ENCODE data around the gene AGBL3.
"Not testable (repeated sequence)": the region's sequence is repeated elsewhere in the genome, so short reads cannot be mapped to it uniquely, and the experiment has no call there.

The AGBL3 gene

GRCh38 chr7:135171581-135172291 is 185.4 kb downstream of the AGBL3 start:
- not testable (repeated sequence) for H3K9ac ChIP-seq (ENCODE audit: low read depth, low read length); H3K27ac ChIP-seq (ENCODE audit: low read length)

GRCh38 chr7:135173916-135174315 is 187.6 kb downstream of the AGBL3 start:
- H3K9me3 ChIP-seq (ENCODE audit: insufficient read depth, low read depth, low read length); H3K27me3 ChIP-seq (ENCODE audit: insufficient read depth, low read length); H3K27ac ChIP-seq (ENCODE audit: low read length); H3K4me3 ChIP-seq (ENCODE audit: low read length); H3K36me3 ChIP-seq (ENCODE audit: insufficient read depth, low read depth, low read length); H3K9ac ChIP-seq (ENCODE audit: low read depth, low read length): not testable (repeated sequence)
- peaks cover 21% of the 10 kb centered on the region for H3K4me1 ChIP-seq (ENCODE audit: insufficient read depth, low read length)

More at GRCh38 chr7:135171581-135172291, 185.4 kb downstream of the AGBL3 start:
- H3K4me1 ChIP-seq (ENCODE audit: insufficient read depth, low read length); H3K27me3 ChIP-seq (ENCODE audit: insufficient read depth, low read length); H3K4me3 ChIP-seq (ENCODE audit: low read length); H3K9me3 ChIP-seq (ENCODE audit: insufficient read depth, low read depth, low read length): not testable (repeated sequence)
- H3K36me3 ChIP-seq (ENCODE audit: insufficient read depth, low read depth, low read length): peaks cover 21% of the 10 kb centered on the region

- Histone ChIP-seq H3K9ac (ENCODE audit: low read depth, low read length) (no peak overlapping the region), H3K4me1 (ENCODE audit: insufficient read depth, low read length) (peaks cover 14% of the 10 kb centered on the region), H3K27me3 (ENCODE audit: insufficient read depth, low read length) (no peaks in the 10 kb centered on the region), H3K36me3 (ENCODE audit: insufficient read depth, low read depth, low read length) (no peaks in the 10 kb centered on the region), H3K27ac (ENCODE audit: low read length) (no peak overlapping the region), H3K4me3 (ENCODE audit: low read length) (no peak overlapping the region), H3K9me3 (ENCODE audit: insufficient read depth, low read depth, low read length) (peaks cover 6% of the 10 kb centered on the region)
These were observed 188.6 kb downstream of the AGBL3 start for GRCh38 chr7:135174941-135175340.

- Histone ChIP-seq H3K9me3 (ENCODE audit: insufficient read depth, low read depth, low read length) (peaks cover 15% of the 10 kb centered on the region), H3K4me1 (ENCODE audit: insufficient read depth, low read length) (peaks cover 14% of the 10 kb centered on the region), H3K27ac (ENCODE audit: low read length) (no peak overlapping the region), H3K36me3 (ENCODE audit: insufficient read depth, low read depth, low read length) (0 out of 2 replicates have a peak, but pooled peaks cover 2% of the 10 kb centered on the region), H3K27me3 (ENCODE audit: insufficient read depth, low read length) (no peaks in the 10 kb centered on the region), H3K9ac (ENCODE audit: low read depth, low read length) (no peak overlapping the region), H3K4me3 (ENCODE audit: low read length) (no peak overlapping the region)
These were observed 189.6 kb downstream of the AGBL3 start for GRCh38 chr7:135175931-135176330.

GRCh38 chr7:135177028-135177696 is 190.9 kb downstream of the AGBL3 start:
- peaks cover 28% of the 10 kb centered on the region for H3K9me3 ChIP-seq (ENCODE audit: insufficient read depth, low read depth, low read length)
- H3K4me3 ChIP-seq (ENCODE audit: low read length): no peak overlapping the region
- H3K4me1 ChIP-seq (ENCODE audit: insufficient read depth, low read length): peaks cover 12% of the 10 kb centered on the region
- H3K36me3 ChIP-seq (ENCODE audit: insufficient read depth, low read depth, low read length): 0 out of 2 replicates have a peak, but pooled peaks cover 5% of the 10 kb centered on the region
- H3K9ac ChIP-seq (ENCODE audit: low read depth, low read length): no peak overlapping the region
- no peaks in the 10 kb centered on the region for H3K27me3 ChIP-seq (ENCODE audit: insufficient read depth, low read length)
- peak overlapping the region; percentile 13 for H3K27ac ChIP-seq (ENCODE audit: low read length)

- H3K36me3 ChIP-seq (ENCODE audit: insufficient read depth, low read depth, low read length): peaks cover 10% of the 10 kb centered on the region; the same call in 1 of the 2 replicates
- H3K9ac ChIP-seq (ENCODE audit: low read depth, low read length): no peak overlapping the region
- no peaks in the 10 kb centered on the region for H3K27me3 ChIP-seq (ENCODE audit: insufficient read depth, low read length)
- H3K27ac ChIP-seq (ENCODE audit: low read length): peak overlapping the region; percentile 13
- H3K9me3 ChIP-seq (ENCODE audit: insufficient read depth, low read depth, low read length): peaks cover 39% of the 10 kb centered on the region
- H3K4me3 ChIP-seq (ENCODE audit: low read length): no peak overlapping the region
- H3K4me1 ChIP-seq (ENCODE audit: insufficient read depth, low read length): peaks cover 12% of the 10 kb centered on the region
These were observed 192.1 kb downstream of the AGBL3 start for GRCh38 chr7:135178364-135178763.

- H3K36me3 ChIP-seq (ENCODE audit: insufficient read depth, low read depth, low read length): peaks cover 13% of the 10 kb centered on the region; the same call in 1 of the 2 replicates
- no peak overlapping the region for H3K4me3 ChIP-seq (ENCODE audit: low read length)
- no peak overlapping the region for H3K9ac ChIP-seq (ENCODE audit: low read depth, low read length)
- no peaks in the 10 kb centered on the region for H3K27me3 ChIP-seq (ENCODE audit: insufficient read depth, low read length)
- peaks cover 42% of the 10 kb centered on the region for H3K9me3 ChIP-seq (ENCODE audit: insufficient read depth, low read depth, low read length)
- H3K4me1 ChIP-seq (ENCODE audit: insufficient read depth, low read length): peaks cover 12% of the 10 kb centered on the region
- no peak overlapping the region for H3K27ac ChIP-seq (ENCODE audit: low read length)
These were observed 193.1 kb downstream of the AGBL3 start for GRCh38 chr7:135179321-135179925.

GRCh38 chr7:135180122-135180521 is 193.8 kb downstream of the AGBL3 start:
- Histone ChIP-seq H3K9me3 (ENCODE audit: insufficient read depth, low read depth, low read length) (peaks cover 42% of the 10 kb centered on the region), H3K27ac (ENCODE audit: low read length) (no peak overlapping the region), H3K4me1 (ENCODE audit: insufficient read depth, low read length) (peaks cover 12% of the 10 kb centered on the region), H3K27me3 (ENCODE audit: insufficient read depth, low read length) (no peaks in the 10 kb centered on the region), H3K4me3 (ENCODE audit: low read length) (no peak overlapping the region; the same call in 1 of the 2 replicates), H3K36me3 (ENCODE audit: insufficient read depth, low read depth, low read length) (peaks cover 15% of the 10 kb centered on the region), H3K9ac (ENCODE audit: low read depth, low read length) (no peak overlapping the region)

GRCh38 chr7:135181261-135181928 is 195.1 kb downstream of the AGBL3 start:
- Histone ChIP-seq H3K27me3 (ENCODE audit: insufficient read depth, low read length) (no peaks in the 10 kb centered on the region), H3K27ac (ENCODE audit: low read length) (no peak overlapping the region), H3K4me1 (ENCODE audit: insufficient read depth, low read length) (peaks cover 12% of the 10 kb centered on the region), H3K9ac (ENCODE audit: low read depth, low read length) (no peak overlapping the region), H3K9me3 (ENCODE audit: insufficient read depth, low read depth, low read length) (peaks cover 42% of the 10 kb centered on the region), H3K4me3 (ENCODE audit: low read length) (no peak overlapping the region), H3K36me3 (ENCODE audit: insufficient read depth, low read depth, low read length) (peaks cover 18% of the 10 kb centered on the region)

GRCh38 chr7:135181929-135182678 is 195.8 kb downstream of the AGBL3 start:
- Histone ChIP-seq H3K9ac (ENCODE audit: low read depth, low read length) (no peak overlapping the region), H3K4me3 (ENCODE audit: low read length) (no peak overlapping the region), H3K27me3 (ENCODE audit: insufficient read depth, low read length) (no peaks in the 10 kb centered on the region), H3K36me3 (ENCODE audit: insufficient read depth, low read depth, low read length) (peaks cover 18% of the 10 kb centered on the region), H3K4me1 (ENCODE audit: insufficient read depth, low read length) (peaks cover 10% of the 10 kb centered on the region), H3K27ac (ENCODE audit: low read length) (no peak overlapping the region), H3K9me3 (ENCODE audit: insufficient read depth, low read depth, low read length) (peaks cover 42% of the 10 kb centered on the region)

GRCh38 chr7:135183478-135183877 is 197.2 kb downstream of the AGBL3 start:
- Histone ChIP-seq H3K4me1 (ENCODE audit: insufficient read depth, low read length) (no peaks in the 10 kb centered on the region), H3K36me3 (ENCODE audit: insufficient read depth, low read depth, low read length) (peaks cover 25% of the 10 kb centered on the region), H3K27me3 (ENCODE audit: insufficient read depth, low read length) (no peaks in the 10 kb centered on the region), H3K4me3 (ENCODE audit: low read length) (no peak overlapping the region), H3K9me3 (ENCODE audit: insufficient read depth, low read depth, low read length) (peaks cover 42% of the 10 kb centered on the region), H3K9ac (ENCODE audit: low read depth, low read length) (no peak overlapping the region), H3K27ac (ENCODE audit: low read length) (no peak overlapping the region)
